ENCODE data around the gene MKI67.

The MKI67 gene

GRCh38 chr10:128080641-128081040, 45.6 kb downstream of the MKI67 start:
- no peak overlapping the region for H3K4me3 ChIP-seq (replicated peaks in 1 of 2; ENCODE audit: low read depth in 2 of 2, low read length in 2 of 2)
- TF ChIP-seq, protein P1, sequence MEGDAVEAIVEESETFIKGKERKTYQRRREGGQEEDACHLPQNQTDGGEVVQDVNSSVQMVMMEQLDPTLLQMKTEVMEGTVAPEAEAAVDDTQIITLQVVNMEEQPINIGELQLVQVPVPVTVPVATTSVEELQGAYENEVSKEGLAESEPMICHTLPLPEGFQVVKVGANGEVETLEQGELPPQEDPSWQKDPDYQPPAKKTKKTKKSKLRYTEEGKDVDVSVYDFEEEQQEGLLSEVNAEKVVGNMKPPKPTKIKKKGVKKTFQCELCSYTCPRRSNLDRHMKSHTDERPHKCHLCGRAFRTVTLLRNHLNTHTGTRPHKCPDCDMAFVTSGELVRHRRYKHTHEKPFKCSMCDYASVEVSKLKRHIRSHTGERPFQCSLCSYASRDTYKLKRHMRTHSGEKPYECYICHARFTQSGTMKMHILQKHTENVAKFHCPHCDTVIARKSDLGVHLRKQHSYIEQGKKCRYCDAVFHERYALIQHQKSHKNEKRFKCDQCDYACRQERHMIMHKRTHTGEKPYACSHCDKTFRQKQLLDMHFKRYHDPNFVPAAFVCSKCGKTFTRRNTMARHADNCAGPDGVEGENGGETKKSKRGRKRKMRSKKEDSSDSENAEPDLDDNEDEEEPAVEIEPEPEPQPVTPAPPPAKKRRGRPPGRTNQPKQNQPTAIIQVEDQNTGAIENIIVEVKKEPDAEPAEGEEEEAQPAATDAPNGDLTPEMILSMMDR (IDR thresholded peaks at IDR 0.05; ENCODE audit: low read depth, low read length): no peak
- no peak for DNase-seq (ENCODE audit: low read depth in 2 of 2)

DNA sequence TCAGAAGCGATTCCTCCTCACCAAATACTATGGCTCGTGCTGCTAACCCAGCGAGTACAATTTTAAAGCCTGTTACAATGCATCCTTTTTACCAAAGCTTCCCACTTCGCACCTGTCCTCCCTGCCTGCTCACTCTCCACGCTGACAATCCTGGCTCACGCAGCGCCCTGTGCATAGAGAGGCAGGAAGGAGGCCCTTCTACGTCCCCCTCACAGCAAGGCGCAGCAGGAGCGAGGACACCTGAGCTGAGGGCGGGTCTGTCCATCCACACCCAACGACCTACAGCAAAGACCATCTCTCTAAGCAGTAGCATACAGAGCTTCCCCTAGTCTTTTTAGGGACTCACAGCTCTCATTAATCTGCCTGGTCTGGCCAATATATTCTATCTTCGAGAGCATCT, 46.0 kb downstream of the MKI67 start:
- H3K4me3 ChIP-seq (replicated peaks in 1 of 2; ENCODE audit: low read depth in 2 of 2, low read length in 2 of 2): no peak overlapping the region
- TF ChIP-seq, protein P1 (IDR thresholded peaks at IDR 0.05; ENCODE audit: low read depth, low read length): no peak
- no peak for DNase-seq (ENCODE audit: low read depth in 2 of 2)

GRCh38 chr10:128078136-128078969, 47.9 kb downstream of the MKI67 start:
- TF ChIP-seq, protein P1 (IDR thresholded peaks at IDR 0.05; ENCODE audit: low read depth, low read length): peak; percentile 83
- peak; percentile 57 to 59 for DNase-seq (ENCODE audit: low read depth in 2 of 2)
- H3K4me3 ChIP-seq (replicated peaks in 1 of 2; ENCODE audit: low read depth in 2 of 2, low read length in 2 of 2): no peak overlapping the region

DNA sequence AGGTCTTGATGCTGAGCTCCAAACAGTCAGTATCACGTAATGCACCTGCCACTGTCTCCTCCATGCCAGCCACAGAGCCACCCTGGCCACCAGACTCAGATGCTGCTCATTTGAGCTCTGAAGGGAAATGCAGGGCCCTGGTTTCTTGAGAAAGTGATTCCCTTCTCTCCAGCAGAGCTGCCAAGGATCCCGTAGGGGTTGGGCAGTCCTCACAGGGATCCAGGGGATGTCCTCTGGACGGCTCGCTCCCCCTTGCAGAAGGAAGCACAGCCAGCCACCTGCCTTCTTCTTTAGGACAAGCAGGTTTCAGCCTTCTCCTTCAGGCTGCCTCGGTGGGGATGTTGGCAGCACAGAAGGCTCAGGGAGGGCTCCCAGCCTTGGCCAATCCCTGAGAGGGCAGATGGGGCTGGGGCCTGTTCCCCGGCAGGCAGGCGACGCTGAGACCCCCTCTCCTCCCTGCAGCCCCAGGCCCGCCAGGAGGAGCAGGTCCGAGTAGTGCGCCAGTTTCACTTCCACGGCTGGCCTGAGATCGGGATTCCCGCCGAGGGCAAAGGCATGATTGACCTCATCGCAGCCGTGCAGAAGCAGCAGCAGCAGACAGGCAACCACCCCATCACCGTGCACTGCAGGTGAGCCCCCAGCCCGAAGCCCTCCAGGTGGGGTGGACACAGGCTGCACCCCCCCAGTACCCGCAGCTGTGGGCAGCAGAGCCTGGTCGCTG, 48.9 kb downstream of the MKI67 start:
- TF ChIP-seq, protein P1 (IDR thresholded peaks at IDR 0.05; ENCODE audit: low read depth, low read length): no peak
- no peak overlapping the region for H3K4me3 ChIP-seq (replicated peaks in 1 of 2; ENCODE audit: low read depth in 2 of 2, low read length in 2 of 2)

DNA sequence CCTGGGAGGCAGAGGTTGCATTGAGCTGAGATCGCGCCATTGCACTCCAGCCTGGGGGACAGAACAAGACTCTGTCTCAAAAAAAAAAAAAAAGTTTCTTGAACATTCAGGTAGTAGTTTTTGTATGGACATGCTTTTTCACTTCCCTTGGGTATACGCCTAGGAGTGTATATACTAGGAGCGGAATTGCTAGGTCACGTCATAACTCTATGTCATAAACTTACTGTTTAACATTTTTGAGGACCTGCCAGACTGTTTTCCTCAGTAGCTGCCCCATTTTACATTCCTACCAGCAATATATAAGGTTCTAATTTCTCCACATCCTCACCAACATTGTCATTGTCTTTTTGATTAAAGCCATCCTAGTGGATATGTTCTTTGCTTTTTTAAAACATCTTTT, 51.6 kb downstream of the MKI67 start:
- no peak overlapping the region for H3K4me3 ChIP-seq (replicated peaks in 1 of 2; ENCODE audit: low read depth in 2 of 2, low read length in 2 of 2)
- TF ChIP-seq, protein P1 (IDR thresholded peaks at IDR 0.05; ENCODE audit: low read depth, low read length): no peak
- no peak for DNase-seq (ENCODE audit: low read depth in 2 of 2)

More for the DNA sequence above, 48.9 kb downstream of the MKI67 start:
- DNase-seq (ENCODE audit: low read depth in 2 of 2): no peak

GRCh38 chr10:128073890-128074289, 52.3 kb downstream of the MKI67 start:
- TF ChIP-seq, protein P1 (IDR thresholded peaks at IDR 0.05; ENCODE audit: low read depth, low read length): no peak
- DNase-seq (ENCODE audit: low read depth in 2 of 2): no peak
- H3K4me3 ChIP-seq (replicated peaks in 1 of 2; ENCODE audit: low read depth in 2 of 2, low read length in 2 of 2): no peak overlapping the region

All from cardiac fibroblast (primary cell).